Measurements from ENCODE around the gene C2.

DNA sequence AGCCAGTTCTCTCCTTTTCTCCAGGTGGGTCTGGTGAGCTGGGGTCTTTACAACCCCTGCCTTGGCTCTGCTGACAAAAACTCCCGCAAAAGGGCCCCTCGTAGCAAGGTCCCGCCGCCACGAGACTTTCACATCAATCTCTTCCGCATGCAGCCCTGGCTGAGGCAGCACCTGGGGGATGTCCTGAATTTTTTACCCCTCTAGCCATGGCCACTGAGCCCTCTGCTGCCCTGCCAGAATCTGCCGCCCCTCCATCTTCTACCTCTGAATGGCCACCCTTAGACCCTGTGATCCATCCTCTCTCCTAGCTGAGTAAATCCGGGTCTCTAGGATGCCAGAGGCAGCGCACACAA lies 17.6 kb downstream of the C2 start:
- TF ChIP-seq, protein P1, sequence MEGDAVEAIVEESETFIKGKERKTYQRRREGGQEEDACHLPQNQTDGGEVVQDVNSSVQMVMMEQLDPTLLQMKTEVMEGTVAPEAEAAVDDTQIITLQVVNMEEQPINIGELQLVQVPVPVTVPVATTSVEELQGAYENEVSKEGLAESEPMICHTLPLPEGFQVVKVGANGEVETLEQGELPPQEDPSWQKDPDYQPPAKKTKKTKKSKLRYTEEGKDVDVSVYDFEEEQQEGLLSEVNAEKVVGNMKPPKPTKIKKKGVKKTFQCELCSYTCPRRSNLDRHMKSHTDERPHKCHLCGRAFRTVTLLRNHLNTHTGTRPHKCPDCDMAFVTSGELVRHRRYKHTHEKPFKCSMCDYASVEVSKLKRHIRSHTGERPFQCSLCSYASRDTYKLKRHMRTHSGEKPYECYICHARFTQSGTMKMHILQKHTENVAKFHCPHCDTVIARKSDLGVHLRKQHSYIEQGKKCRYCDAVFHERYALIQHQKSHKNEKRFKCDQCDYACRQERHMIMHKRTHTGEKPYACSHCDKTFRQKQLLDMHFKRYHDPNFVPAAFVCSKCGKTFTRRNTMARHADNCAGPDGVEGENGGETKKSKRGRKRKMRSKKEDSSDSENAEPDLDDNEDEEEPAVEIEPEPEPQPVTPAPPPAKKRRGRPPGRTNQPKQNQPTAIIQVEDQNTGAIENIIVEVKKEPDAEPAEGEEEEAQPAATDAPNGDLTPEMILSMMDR (IDR thresholded peaks at IDR 0.05): no peak
- TF ChIP-seq EZH2 (IDR thresholded peaks at IDR 0.05; ENCODE audit: borderline replicate concordance, insufficient read depth, low read depth, low read length, poor library complexity, severe bottlenecking): no peak

All from B cell (primary cell).